GM19023 (cell line): ENCODE measurements around the gene GCH1.
"Not testable (repeated sequence)": the region's sequence is repeated elsewhere in the genome, so short reads cannot be mapped to it uniquely, and the experiment has no call there.

Experiments used
- ATAC-seq: cut with Tn5 transposase; IDR thresholded peaks from one replicate; pipeline ENCODE4 v1.9.1; 2021; ENCODE audit warnings: mild to moderate bottlenecking, moderate library complexity; ENCODE audit not compliant: unreplicated experiment

GCH1 gene

GRCh38 chr14:54908973-54909372 lies 6.3 kb upstream of the GCH1 start:
- not testable (repeated sequence) for ATAC-seq

DNA sequence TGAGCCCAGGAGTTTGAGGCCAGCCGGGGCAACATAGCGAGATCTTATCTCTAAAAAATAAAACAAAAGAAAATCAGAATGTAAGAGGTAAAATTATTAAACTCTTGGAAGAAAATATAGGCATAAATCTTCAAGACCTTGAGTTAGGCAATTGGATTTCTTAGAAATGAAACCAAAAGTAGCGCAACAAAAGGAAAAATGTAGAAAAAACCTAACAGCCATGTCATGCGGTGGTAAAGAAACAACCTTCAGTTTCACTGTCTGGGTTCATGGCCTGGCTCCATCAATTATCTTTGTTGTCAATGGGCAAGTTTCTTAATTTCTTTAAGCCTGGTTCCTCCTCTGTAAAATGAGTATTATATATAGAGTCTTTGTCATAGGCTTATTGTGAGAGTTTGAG lies 5.6 kb upstream of the GCH1 start:
- ATAC-seq: no peak

DNA sequence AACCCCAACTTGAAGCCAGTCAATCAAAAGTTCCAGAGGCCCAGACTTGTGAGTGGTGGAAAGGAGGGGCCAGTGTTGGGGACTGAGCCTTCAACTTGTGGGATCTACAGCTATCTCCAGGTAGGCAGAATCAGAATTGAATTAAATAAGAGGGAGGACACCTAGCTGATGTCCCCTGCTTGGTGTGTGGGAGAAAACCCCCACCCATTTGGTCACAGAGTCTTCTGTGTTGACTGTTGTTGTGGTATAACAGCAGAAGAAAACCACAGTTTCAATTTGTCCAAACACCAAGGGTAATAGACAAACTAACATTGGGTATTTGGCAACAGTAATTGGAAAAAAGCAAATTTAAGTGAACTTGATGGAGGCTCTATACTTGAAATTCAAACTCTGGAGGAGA lies 3.4 kb upstream of the GCH1 start:
- no peak for ATAC-seq

DNA sequence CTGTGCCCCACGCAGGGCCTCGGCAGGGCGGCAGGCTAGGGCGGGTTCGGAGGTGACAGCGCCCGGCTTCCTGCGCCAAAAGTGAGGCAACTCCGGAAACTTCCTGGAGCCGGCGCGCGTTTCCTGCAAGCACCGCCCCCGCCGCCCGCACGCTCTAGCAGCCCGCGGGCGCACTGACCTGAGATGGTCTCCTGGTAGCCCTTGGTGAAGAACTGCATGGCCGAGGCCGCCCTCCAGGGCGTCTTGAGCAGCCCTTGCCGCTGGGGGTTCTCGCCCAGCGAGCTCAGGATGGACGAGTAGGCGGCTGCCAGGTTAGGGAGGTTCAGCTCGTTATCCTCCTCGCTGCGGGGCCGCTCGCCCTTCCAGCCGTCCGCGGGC lies 494 bp downstream of the GCH1 start:
- ATAC-seq: peak; percentile 61

DNA sequence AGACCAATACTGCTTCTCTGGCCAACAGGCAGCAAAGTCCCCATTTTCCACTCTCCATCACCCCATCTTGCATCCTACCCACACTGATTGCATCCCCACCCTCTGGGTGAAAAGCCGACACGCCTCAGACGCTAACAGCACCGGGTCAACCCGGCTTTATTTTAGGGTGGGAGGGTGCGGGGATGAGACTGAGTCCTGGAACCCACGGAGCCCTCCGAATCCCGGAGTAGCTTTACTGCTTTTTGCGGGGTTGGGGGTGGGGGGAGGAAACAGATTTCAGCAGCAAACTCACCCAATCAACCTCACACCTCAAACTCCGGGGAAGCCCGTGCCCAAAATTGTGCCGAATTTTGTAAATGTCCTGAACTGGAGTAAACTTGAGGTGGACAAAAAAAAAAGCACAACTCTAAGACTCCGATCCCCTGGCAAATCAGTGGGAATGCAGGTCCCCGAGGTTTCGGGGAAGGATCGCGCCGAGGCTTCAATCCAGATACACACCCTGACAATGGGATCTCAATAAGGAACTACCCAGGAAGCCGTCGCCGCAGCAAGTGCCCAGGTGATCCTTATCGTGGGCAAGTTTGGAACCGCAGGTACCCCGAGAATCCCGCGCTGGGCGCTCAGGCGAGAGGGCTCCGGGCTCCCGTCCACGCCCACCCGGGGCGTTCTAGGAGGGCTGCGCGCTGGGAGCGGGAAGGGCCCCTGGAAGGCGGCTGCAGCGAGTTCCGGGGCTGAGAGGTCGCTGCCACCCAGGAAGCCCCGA lies 1.1 kb downstream of the GCH1 start:
- no peak for ATAC-seq

DNA sequence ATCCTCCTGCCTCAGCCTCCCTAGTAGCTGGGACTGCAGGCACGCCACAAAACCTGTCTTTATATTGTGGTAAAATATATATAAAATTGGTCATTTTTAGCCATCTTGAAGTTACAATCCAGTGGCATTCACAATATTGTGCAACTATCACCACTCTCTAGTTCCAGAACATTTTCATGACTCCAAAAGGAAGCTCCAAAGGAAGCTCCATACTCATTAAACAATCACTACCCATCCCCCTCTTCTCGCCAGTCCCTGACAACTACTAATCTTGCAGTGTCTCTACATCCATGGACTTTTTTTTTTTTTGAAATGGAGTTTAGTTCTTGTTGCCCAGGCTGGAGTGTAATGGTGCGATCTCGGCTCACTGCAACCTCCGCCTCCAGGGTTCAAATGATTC lies 3.1 kb downstream of the GCH1 start:
- no peak for ATAC-seq

- not testable (repeated sequence) for ATAC-seq
These were observed 4.6 kb downstream of the GCH1 start for GRCh38 chr14:54897809-54898555.

DNA sequence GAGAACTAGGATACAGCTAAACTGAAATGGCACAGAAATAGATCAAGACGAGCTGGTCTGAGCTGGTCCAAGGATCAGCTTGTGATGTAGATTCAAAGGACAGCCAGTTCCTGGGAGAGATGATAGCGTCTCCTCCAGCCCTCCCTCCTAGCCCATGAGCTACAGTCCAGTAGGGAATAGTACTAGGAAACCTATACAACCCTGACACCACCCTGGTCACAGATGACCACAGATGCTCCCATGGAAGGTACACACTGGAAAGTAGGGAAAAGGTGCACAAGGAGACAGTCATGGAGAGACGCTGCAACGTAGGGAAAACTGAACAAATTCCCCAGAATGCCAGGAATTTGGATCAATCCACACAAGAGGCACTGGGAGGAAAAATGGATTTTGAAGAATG lies 6.9 kb downstream of the GCH1 start:
- ATAC-seq: no peak

GRCh38 chr14:54894995-54895394 lies 7.6 kb downstream of the GCH1 start:
- ATAC-seq: no peak

DNA sequence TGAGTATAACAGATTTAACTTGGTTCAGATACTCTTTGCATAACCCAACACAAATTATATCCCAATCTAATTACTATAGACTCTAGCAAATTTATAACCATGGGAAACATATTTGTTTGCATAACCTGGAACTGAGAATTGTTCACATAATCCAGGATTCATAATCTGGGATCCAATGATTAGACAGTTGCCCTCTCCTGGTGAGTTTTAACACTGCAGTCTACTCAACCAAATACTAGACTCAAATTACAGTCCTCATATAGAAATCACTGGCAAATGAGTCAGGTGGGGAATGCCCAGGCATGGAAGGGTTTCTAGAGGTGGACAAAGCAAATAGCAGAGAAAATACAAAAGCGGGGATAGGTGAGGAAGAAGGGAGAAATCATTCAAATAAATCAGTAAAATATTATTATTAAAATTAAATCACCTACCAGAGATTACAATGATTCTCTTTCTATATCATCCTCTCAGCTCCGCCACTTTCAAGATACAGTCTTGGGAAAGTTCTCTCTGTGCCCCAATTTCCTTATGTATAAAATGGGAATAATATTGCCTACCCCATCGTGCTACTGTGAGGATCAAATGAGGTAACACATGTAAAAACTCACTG lies 9.4 kb downstream of the GCH1 start:
- ATAC-seq: no peak

DNA sequence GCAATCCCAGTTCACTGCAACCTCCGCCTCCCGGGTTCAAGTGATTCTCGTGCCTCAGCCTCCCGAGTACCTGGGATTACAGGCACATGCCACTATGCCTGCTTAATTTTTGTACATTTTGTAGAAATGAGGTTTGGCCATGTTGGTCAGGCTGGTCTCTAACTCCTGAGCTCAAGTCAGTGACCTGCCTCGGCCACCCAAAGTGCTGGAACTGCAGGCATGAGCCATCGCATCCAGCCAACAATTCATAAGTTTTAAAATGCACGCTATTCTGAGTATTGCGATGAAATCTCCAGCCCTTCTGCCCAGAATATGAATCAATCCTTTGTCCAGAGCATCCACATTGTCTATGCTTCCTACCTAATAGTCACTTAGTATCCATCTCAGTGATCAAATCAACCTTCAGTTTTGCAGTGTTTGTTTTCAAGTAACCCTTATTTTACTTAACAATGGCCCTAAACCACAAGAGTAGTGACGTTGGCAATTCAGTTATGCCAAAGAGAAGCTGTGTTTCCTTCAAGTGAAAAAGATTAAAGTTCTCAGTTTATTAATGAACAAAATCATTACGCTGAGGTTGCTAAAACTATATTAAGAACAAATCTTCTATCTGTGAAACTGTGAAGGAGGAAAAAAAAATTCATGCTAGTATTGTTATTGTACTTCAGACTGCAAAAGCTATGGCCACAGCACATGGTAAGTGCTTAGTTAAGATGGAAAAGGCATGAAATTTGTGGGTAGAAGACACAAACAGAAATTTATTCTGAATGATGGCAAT lies 11.0 kb downstream of the GCH1 start:
- no peak for ATAC-seq

GRCh38 chr14:54890788-54891187 lies 11.8 kb downstream of the GCH1 start:
- ATAC-seq: peak; percentile 74

DNA sequence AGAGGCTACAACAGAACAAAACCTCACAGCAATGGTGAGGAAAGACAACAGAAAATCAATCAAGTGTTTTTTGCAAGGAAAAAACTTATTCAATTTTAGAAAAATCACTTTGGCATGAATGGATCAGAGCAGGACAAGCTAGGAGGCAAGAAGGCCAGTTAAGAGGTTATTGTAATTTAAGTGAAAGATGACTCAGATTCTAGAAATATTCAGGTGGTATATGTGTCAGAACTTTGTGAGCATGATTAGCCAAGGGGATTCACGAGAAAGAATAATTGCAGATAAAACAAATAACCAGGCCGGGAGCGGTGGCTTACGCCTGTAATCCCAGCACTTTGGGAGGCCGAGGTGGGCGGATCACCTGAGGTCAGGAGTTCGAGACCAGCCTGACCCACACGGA lies 12.7 kb downstream of the GCH1 start:
- no peak for ATAC-seq

- no peak for ATAC-seq
These were observed 20.1 kb downstream of the GCH1 start for GRCh38 chr14:54882521-54882920.

GRCh38 chr14:54881761-54882401 lies 20.7 kb downstream of the GCH1 start:
- ATAC-seq: peak; percentile 56

GRCh38 chr14:54881235-54881760 lies 21.3 kb downstream of the GCH1 start:
- peak; percentile 68 for ATAC-seq

GRCh38 chr14:54877703-54878021 lies 25.0 kb downstream of the GCH1 start:
- no peak for ATAC-seq

- ATAC-seq: no peak
These were observed 25.5 kb downstream of the GCH1 start for GRCh38 chr14:54877015-54877702.

DNA sequence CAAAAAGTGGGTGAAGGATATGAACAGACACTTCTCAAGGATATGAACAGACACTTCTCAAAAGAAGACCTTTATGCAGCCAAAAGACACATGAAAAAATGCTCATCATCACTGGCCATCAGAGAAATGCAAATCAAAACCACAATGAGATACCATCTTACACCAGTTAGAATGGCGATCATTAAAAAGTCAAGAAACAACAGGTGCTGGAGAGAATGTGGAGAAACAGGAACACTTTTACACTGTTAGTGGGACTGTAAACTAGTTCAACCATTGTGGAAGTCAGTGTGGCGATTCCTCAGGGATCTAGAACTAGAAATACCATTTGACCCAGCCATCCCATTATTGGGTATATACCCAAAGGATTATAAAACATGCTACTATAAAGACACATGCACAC lies 27.0 kb downstream of the GCH1 start:
- ATAC-seq: not testable (repeated sequence)
